GM18507 (cell line): ENCODE measurements around the gene CXorf58.

ENCODE experiments used
- DNase-seq: peaks from one replicate; pipeline ENCODE4 v3.0.0; 2011; ENCODE audit warnings: low read depth; ENCODE audit not compliant: insufficient read length; ENCODE audit errors: extremely low spot score
- FAIRE-seq: peaks from 2 replicates; lab custom pipeline; 2011; peaks lifted over from hg19 to GRCh38; lab: Jason Lieb, UNC

The CXorf58 gene

DNA sequence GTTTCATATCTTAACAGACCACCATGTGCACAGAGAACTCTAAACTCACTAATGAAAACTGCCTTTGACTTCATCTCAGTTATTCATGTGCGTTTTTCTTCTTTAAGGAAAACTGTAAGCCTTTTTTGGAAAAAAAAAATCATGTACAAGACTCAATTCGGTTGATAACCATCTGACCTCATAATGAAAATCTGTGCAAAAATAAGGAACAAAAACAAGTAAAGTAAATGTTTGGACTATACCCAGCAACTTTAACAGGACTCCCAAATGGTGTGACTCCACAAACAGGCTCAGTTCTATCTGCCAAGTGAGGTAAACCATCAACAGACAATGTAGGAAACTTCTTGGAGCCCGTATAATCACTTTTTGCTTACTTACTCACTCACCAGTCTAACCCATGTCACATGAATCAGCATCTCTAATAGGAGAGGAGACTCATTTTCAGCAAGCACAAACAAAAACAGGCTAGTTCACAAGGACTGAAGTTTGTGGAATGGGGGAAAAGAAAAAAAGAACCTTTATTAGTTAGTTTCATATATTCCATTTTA is 9.3 kb upstream of the CXorf58 start:
- no peak for DNase-seq
- peak; percentile 36 for FAIRE-seq

GRCh38 chrX:23900220-23900797 is 7.5 kb upstream of the CXorf58 start:
- no peak for DNase-seq
- FAIRE-seq = no peak

DNA sequence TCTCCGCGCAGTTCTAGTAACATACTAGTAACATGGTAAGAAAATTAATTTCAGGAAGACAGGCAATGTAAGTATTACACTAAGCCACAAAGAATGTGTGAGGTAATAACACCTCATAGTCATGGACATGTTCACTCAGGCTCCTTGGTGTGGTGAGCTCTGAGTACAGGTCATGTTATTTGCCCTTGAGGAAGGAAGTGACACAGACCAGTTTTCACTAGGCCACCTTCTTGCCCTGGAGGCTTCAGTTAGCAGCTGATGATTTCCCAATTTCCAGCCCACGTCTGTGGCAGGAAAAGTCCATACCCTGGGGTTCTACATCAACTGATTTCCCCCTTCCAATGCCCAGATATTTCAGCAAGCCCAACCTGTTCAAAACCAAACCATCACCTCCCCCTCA is 6.7 kb upstream of the CXorf58 start:
- FAIRE-seq = peak; percentile 70
- DNase-seq = no peak

GRCh38 chrX:23901805-23902204 is 6.0 kb upstream of the CXorf58 start:
- peak; percentile 78 for FAIRE-seq
- DNase-seq = peak; percentile 22

DNA sequence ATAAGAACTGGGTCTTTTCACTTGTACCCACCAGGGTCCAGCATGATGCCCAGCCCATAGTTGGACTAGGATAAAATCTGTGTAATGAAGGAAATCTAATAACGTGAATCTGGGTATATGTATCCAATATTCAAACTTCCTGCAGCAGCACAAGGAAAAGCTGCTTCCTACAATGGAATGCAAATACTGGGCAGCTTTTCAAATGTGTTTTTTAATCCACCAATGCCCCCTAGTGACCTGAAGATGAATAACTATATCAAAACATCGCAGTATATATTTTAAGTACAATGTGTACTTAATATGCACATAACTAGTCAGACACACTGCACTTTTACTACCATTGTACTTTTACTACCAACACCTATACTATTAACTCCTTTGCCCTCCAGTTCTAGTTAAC is 5.4 kb upstream of the CXorf58 start:
- DNase-seq (no peak), FAIRE-seq (peak; percentile 5)

DNA sequence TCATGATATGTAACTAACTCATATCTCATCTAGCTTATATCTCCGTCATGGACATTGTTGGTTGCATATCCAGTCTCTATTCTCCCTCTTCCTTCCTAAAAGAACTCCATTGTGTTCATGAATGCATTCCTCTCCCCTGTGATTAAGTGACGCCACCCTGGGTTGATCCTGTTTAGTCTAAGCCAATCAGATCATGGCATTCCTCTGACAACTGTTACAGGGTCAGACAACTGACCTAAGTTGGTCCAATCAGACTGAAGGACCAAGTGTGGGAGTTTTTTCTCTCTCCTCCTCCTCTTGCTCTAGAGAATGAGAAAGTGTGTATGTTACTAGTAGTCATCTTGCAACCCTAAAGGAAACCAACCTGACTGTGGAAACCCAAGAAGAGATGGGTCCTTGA is 3.7 kb upstream of the CXorf58 start:
- no peak for DNase-seq
- FAIRE-seq = no peak

DNA sequence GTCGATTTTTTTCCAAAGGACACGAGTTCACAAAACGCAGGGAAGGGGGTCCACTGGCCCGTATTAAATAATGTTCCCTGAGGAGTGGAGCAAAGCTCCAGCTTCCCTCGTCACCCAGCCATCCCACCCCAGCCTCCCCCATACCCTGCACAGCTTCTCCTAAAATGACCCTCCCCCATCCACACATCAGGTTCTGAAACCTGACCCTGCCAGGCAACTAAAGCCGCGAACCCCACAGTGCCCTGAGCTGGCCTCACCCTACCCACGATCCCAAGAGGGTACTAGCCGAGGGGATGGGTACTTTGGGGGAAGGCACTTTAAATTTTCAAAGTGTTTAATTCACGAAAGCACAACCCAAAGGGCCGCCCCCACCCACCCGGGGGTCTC is 702 bp upstream of the CXorf58 start:
- DNase-seq (no peak), FAIRE-seq (no peak)

GRCh38 chrX:23908219-23909004 is 606 bp downstream of the CXorf58 start:
- FAIRE-seq = peak; percentile 47
- no peak for DNase-seq

DNA sequence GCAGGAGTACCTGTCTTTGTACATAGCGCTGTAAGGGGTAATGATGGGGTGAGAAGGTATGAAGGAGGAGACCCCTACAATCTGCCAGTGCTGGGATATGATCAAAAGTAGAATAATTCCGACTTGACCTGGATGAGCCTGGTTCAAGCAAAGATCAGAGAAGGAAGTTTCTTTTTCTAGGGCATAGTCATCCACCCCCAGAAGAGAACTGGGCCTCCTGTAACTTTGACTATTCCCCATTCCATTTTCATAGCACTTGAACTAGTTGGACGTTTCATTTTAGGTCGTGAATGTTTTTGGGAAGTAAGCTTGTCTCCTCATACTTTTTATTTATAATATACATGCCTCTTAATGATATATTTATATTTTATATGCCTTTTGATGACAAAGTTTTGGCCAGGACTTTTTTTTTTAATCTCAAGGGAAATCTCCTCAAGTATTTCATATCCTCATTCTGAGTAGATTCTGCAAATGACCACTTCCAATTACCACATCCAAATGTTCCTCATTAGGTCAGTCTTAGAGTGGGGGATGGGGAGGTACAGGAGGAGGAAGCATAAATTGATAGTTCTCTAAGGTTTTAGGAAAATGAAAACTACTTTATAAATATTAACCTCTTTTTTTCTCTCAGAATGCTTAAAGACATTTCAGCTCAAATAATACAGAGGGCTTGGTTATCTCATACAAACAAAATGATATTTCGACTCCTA is 3.5 kb downstream of the CXorf58 start:
- no peak for DNase-seq
- FAIRE-seq = no peak

GRCh38 chrX:23919148-23919547 is 11.3 kb downstream of the CXorf58 start:
- FAIRE-seq = no peak
- no peak for DNase-seq

- FAIRE-seq (no peak), DNase-seq (no peak)
Observed at GRCh38 chrX:23919706-23920320, 12.0 kb downstream of the CXorf58 start.

DNA sequence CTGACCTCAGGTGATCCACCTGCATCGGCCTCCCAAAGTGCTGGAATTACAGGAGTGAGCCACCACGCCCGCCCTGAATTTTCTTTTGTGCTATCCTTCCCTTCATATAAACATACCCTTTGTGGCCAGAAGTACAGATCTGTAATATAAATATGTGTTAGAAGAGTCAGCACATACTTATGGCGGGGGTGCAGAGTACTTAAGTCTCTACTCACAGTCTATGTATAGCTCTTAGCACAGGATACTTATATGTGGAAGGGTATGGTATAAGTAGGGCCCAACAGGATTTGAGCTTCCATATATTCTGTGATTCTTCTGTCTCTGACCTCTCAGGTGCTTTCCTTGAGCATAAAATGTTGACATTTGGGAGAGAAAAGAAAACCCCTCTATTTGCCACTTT is 18.2 kb downstream of the CXorf58 start:
- FAIRE-seq (no peak), DNase-seq (no peak)

DNA sequence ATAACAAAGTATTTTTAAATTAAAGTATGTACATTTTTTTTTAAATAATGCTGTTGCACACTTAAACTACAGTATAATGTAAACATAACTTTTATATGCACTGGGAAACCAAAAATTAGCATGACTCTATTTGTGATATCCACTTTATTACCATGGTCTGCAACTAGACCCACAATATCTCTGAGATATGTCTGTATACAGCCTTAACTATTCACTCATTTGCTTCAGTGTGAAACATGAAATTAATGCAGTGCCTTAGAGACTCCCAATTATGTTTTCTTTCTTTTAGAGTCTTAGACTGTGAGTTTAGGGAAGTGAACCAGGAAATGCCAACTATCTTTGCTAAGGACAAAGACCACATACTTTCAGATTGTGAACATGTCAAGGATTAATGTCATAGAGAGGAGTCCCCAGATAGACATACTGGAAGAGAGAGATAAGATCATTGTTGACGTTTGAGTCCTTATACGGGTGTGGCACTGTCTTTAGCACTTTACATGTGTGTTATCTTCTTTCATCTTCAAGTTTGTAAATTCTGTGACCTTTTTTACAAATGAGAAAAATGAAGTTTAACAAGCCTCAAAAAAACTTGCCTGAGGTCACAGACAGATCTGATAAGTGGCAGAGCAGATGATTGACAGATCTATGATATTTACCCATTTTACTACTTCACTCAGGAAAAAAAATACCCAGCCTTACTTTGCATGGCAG is 23.2 kb downstream of the CXorf58 start:
- no peak for FAIRE-seq
- DNase-seq = no peak

DNA sequence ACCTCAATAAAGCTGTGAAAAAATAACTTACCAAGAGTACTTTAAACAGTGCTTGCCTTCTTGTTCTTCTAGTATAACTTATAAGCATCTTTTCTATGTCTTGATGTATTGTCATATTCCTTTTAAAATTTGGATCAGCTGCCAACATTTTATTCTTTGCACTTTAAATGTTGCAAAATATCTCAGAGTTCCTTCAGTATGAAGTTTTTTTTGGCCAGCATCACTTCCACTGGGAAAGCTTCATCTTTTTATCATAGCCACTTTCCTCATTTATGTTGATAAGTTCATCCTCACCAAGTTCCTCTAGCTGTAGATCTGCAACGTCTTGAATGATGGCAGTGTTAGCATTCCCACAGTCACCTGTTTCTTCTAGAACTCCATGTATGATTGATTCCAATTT is 24.2 kb downstream of the CXorf58 start:
- FAIRE-seq (no peak), DNase-seq (no peak)

- DNase-seq (no peak), FAIRE-seq (no peak)
Observed at GRCh38 chrX:23935106-23935505, 27.3 kb downstream of the CXorf58 start.

DNA sequence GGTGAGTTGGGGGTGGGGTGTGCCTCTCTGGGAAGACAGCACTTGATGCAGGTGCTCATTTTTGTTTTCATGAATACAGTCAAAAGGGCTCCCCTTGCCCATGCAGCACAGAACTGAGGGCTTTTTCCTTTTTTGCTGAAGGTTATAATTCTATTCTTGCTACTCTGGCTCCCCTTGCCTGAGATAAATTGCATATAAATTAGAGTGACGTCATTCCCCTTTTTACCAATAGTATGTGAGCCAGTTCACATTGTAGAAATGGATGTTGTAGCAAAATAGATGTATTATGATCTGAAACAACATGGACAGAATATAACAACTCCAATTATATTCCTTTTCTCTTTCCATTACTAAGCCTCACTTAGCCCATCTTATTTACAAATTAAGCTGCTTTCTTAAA is 28.4 kb downstream of the CXorf58 start:
- DNase-seq (no peak), FAIRE-seq (no peak)

DNA sequence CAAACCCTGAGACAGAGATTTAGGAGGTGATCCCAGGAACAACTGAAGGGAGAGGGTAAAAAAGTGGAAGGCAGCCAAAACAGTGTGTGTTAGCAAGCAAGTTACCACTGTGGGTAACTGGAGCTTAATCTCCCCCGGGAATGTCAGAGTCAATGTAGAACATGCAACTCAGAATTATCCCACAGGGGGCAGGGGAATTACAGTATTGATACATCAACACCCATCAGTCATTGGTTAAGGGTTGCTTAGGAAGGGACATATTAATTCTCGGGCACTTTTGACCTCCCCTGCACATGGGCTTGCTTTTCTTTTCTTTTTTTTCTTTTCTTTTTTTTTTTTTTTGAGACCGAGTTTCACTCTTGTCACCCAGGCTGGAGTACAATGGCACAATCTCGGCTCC is 29.3 kb downstream of the CXorf58 start:
- DNase-seq (no peak), FAIRE-seq (no peak)

DNA sequence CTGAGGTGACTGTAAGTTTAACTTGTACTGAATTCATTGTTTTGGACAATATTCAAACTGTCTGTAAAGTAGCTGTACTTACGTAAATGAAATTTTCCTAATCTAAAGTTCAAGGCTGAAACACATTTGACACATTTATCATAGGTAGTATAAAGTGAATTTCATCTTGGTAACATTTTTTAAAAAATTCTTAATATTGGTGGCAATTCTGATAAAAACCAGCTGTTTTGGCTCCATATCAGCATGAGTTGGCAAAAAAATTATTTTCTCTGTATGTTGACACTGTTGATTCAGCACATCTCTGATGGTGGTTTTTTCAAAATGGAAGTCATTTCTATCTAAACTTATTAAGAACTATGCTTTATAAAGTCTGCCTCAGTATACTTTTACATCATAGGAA is 30.9 kb downstream of the CXorf58 start:
- no peak for DNase-seq
- no peak for FAIRE-seq

GRCh38 chrX:23939203-23939602 is 31.4 kb downstream of the CXorf58 start:
- FAIRE-seq (no peak), DNase-seq (no peak)

DNA sequence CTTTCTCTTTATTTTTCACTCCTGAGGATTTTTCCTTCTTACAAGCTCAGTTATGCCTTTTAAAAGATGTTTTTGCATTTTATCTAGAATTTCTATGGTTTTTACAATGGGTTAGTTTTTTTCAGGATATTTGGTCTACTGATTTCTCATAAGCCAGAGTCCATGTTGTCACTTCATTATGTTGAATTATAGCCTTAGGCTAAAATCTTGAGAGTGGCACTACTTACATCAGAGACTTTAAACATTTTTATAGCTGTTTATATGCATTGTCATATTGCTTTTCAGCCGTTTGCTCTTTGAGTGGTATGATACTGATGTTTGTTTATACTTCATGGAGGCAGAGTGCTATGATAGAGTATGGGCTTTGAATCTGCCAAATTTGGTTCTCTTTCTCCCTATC is 36.4 kb downstream of the CXorf58 start:
- FAIRE-seq = no peak
- no peak for DNase-seq
